Central memory CD4-positive, alpha-beta T cell (primary cell): ENCODE results near the gene HDAC6.
"Not testable (repeated sequence)": the region's sequence is repeated elsewhere in the genome, so short reads cannot be mapped to it uniquely, and the experiment has no call there.

ENCODE experiments used
- DNase-seq: peaks from one replicate; pipeline ENCODE4 v3.0.0; 2022

The HDAC6 gene

DNA sequence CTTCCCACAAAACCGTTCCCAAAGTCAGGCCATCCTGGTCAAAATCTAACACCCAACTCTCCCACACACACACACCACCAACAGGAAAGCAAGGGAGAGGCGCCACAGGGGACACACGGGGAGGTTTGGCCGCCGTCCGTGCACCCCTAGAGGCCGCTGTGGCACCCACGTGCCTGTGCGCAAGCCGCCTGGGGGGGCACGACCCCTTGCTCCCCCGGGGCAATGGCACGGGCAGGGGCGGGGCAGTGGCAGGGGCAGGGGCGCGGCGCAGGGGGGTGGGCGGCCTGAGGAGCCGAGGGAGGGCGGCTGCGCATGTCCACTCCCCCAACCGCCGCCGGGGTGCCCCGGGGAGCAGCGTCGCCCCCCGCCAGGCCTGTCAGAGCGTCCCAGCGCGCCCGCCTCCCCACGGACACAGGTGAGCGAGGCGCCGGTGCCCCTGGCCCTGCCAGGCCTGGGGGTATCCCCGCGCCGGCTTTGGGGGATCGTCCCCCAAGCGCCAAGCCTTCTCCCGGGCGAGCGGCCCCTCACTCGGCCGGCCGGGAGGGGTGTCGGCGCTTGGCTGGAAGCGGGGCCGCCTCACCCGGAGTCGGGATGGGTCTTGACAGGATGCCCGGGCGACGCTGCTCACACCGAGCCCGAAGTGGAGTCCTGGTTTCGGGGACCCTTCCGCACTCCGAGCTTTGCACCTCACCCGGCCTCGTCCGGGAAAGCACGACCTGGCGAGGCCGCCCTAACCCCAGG is 24.4 kb downstream of the HDAC6 start, which contains the start of gene ERAS:
Gene ERAS, plus strand, starts transcription at position 379 of the 741 bp plus-strand sequence. CDS start 2,611 bp downstream, outside the sequence.
- DNase-seq, result no peak

GRCh38 chrX:48826876-48827653 is 25.2 kb downstream of the HDAC6 start:
- DNase-seq, result no peak

DNA sequence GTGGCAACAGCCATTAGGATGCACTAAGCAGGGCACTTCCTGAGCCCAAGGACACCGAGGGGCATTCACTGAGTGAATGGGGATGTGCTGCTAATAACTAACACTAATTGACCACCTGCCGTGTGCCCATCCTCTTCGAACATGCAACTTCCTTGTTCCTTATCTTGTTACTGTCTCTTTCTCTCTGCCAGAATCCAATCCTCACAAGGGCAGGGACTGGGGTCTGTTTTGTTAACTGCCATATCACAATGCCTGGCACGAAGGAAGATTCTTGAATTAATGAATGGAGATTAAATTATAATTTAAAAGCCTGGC is 25.7 kb downstream of the HDAC6 start:
- DNase-seq, result no peak

GRCh38 chrX:48829016-48829735 is 27.3 kb downstream of the HDAC6 start:
- no peak for DNase-seq

DNA sequence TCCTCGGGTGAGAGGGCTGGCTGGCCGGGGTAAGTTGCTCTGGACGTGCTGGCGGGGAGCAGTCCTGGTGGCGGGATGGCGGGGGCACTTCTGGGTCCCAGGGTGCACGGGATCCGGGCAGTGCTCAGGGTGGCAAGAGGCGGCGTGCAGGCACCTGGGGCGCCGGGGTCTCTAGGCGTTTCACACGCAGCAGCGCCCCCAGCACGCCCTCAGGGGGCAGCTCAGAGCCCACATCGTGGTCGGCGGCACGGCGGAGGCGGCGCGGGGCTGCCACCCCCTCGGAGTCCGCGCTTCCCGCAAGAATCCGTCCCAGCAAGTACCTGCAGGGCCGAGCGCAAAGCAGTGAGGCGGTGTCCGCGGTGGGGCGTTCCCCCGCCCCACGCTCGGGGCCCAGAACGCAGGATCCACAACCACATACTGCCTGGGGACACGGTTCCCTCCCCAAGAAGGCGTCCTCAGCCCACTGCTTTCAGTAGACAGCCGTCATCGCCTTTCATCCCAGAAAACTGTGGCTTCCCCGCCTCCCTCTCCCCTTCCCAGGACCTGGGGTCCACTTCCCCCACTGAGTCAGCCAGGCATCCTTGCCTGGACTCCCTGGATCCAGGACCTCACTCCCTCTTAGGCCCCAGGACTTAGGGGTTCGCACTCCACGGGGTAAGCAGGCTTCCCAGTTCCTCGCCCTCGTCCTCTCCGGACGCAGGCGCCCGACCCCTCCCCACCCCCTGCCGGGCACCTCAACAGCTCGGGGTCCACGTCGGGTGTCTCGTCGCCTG is 29.5 kb downstream of the HDAC6 start:
- DNase-seq, result no peak

GRCh38 chrX:48831909-48832291 is 30.0 kb downstream of the HDAC6 start:
- DNase-seq, result no peak

GRCh38 chrX:48833542-48834138 is 31.8 kb downstream of the HDAC6 start:
- DNase-seq, result no peak

DNA sequence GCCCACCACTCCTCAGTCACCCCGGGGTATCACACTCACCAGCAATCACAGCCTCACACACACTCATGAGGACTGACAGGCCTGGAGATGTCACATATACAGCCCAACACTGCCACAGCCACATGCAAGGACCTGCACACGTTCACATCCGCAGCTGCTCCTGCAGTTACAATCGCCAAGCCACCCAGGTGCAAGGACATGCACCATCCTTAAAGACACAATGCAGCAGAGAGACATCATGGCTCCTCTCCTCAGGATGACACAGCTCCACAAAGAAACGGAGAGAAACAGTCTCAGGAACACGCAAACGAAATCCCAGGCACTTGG is 32.5 kb downstream of the HDAC6 start:
- no peak for DNase-seq

DNA sequence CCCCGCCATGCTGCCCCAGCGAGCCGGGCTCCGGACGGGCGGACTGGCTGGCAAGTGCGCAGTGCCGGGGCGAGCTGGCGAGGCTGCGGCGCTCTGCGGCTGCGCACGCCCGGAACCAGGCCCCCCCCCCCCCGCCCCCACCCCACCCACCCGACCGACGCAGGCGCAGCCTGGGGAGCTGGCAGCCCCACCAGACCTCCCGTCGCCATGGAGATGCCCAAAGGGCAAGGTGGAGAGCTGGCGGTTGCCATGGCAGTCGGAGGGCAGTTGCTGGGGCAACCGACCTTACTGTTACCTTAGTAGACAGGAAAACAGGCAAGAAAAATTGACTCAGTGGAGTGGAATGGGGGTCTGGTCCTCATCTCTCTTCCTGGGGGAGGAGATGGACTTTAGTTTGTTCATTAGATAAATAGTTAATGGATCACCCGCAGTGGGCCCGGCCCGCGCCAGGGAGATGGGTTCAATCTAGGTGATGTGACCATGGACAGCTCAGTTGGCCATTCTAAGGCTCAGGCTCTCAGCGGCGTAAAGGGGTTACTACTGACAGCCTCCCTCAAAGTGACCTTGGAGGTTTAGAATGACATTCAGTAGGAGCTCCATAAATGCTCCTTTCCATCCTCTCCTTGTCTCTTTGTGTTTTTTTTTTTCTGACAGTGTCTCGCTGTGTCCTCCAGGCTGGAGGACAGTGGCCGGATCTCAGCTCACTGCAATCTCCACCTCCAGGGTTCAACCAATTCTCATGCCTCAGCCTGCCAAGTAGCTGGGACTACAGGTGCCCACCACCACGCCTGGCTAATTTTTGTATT is 33.9 kb downstream of the HDAC6 start, which contains the start of gene PCSK1N:
Gene PCSK1N, minus strand, starts transcription at position 87 of the 806 bp plus-strand sequence. Its CDS starts 78 bp downstream, at position 9.
- peak; percentile 46 for DNase-seq

- DNase-seq, result no peak
Measured at GRCh38 chrX:48839686-48840085, 37.8 kb downstream of the HDAC6 start.

GRCh38 chrX:48848847-48849246 is 47.0 kb downstream of the HDAC6 start:
- DNase-seq, result peak; percentile 44

- DNase-seq, result no peak
Measured at GRCh38 chrX:48852857-48853256, 51.0 kb downstream of the HDAC6 start.

- not testable (repeated sequence) for DNase-seq
Measured at GRCh38 chrX:48853494-48853893, 51.6 kb downstream of the HDAC6 start.

- not testable (repeated sequence) for DNase-seq
Measured at GRCh38 chrX:48854121-48854804, 52.4 kb downstream of the HDAC6 start.

GRCh38 chrX:48854898-48855297 is 53.0 kb downstream of the HDAC6 start:
- no peak for DNase-seq

GRCh38 chrX:48864210-48864609 is 62.3 kb downstream of the HDAC6 start:
- no peak for DNase-seq

DNA sequence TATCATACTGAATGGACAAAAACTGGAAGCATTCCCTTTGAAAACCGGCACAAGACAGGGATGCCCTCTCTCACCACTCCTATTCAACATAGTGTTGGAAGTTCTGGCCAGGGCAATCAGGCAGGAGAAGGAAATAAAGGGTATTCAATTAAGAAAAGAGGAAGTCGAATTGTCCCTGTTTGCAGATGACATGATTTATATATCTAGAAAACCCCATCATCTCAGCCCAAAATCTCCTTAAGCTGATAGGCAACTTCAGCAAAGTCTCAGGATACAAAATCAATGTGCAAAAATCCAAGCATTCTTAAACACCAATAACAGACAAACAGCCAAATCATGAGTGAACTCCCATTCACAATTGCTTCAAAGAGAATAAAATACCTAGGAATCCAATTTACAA is 70.2 kb downstream of the HDAC6 start:
- not testable (repeated sequence) for DNase-seq
